ENCODE results near the gene SHISA9.

GRCh38 chr16:12866981-12867551, 34.3 kb upstream of the SHISA9 start:
- TF ChIP-seq ZNF274 (IDR thresholded peaks at IDR 0.05; ENCODE audit: low read depth, low read length) (no peak), SUZ12 (IDR thresholded peaks at IDR 0.05; ENCODE audit: extremely low read depth, insufficient read depth, insufficient read length) (no peak)
